ENCODE data around the gene OXCT2. TPM values are rescaled to one million over a fixed set of nuclear protein-coding genes. Genes with fewer than 3 reads are reported as not detected.
"Not testable (repeated sequence)": the region's sequence is repeated elsewhere in the genome, so short reads cannot be mapped to it uniquely, and the experiment has no call there.

Gene OXCT2
- total and polyA plus RNA-seq, 2 donors (not counting 1 experiment from before 2014, with no cell fraction given): 1.0 to 1.9 TPM

- DNase-seq: no peak
- H4K20me1 ChIP-seq (ENCODE audit: control insufficient read depth, insufficient read depth, low read length, poor library complexity, severe bottlenecking): no peaks in the 10 kb centered on the region
- CTCF ChIA-PET: no interaction called here
- ATAC-seq (ENCODE audit: low read depth): no peak
- Mint-ChIP-seq H3K27ac (no peak overlapping the region), H3K9me3 (ENCODE audit: insufficient read depth) (no peaks in the 10 kb centered on the region), H3K4me1 (peaks cover 10% of the 10 kb centered on the region), H3K4me3 (no peak overlapping the region), H3K27me3 (no peaks in the 10 kb centered on the region)
- 20% methylated on average over 4 of the region's 7 CpGs for WGBS (ENCODE audit: insufficient coverage)
- H3K27ac ChIP-seq (ENCODE audit: low read length in 2 of 2): no peak overlapping the region
- peaks cover 0 to 3% (median 0%) of the 10 kb centered on the region in 3 donors for H3K9me3 ChIP-seq (ENCODE audit: control extremely low read depth in 1 of 3, control insufficient read depth in 2 of 3, insufficient read depth in 1 of 3, low read length in 2 of 3)
- H3K79me2 ChIP-seq (ENCODE audit: control insufficient read depth, insufficient read depth, low read length): no peaks in the 10 kb centered on the region
- POLR2A ChIA-PET: no interaction called here
- H3K36me3 ChIP-seq (replicated peaks in 1 of 2; ENCODE audit: control extremely low read depth in 1 of 2, control insufficient read depth in 1 of 2, extremely low read depth in 1 of 2, insufficient read depth in 2 of 2, low read length in 1 of 2): no peaks in the 10 kb centered on the region
- H2AFZ ChIP-seq (ENCODE audit: insufficient read depth, low read depth, low read length, poor library complexity, severe bottlenecking): no peak overlapping the region
- intact Hi-C loops (cut with micrococcal nuclease): no loop called here
- no peak for TF ChIP-seq EZH2 (IDR thresholded peaks at IDR 0.05; ENCODE audit: borderline replicate concordance, insufficient read depth, low read depth, low read length, poor library complexity, severe bottlenecking)
- TF ChIP-seq, protein P1, sequence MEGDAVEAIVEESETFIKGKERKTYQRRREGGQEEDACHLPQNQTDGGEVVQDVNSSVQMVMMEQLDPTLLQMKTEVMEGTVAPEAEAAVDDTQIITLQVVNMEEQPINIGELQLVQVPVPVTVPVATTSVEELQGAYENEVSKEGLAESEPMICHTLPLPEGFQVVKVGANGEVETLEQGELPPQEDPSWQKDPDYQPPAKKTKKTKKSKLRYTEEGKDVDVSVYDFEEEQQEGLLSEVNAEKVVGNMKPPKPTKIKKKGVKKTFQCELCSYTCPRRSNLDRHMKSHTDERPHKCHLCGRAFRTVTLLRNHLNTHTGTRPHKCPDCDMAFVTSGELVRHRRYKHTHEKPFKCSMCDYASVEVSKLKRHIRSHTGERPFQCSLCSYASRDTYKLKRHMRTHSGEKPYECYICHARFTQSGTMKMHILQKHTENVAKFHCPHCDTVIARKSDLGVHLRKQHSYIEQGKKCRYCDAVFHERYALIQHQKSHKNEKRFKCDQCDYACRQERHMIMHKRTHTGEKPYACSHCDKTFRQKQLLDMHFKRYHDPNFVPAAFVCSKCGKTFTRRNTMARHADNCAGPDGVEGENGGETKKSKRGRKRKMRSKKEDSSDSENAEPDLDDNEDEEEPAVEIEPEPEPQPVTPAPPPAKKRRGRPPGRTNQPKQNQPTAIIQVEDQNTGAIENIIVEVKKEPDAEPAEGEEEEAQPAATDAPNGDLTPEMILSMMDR (IDR thresholded peaks at IDR 0.05): no peak
- H3K4me3 ChIP-seq (ENCODE audit: control extremely low read depth in 1 of 5, extremely low read depth in 1 of 5, insufficient read depth in 1 of 5, low read depth in 2 of 5, low read length in 4 of 5): no peak overlapping the region
- peaks cover 0 to 5% of the 10 kb centered on the region in 2 donors for H3K4me1 ChIP-seq (ENCODE audit: control insufficient read depth in 2 of 2, insufficient read depth in 2 of 2, low read length in 2 of 2)
- H3K9ac ChIP-seq (ENCODE audit: low read length): no peak overlapping the region
- H3K27me3 ChIP-seq (replicated peaks in 1 of 4; ENCODE audit: control extremely low read depth in 1 of 4, control insufficient read depth in 3 of 4, insufficient read depth in 4 of 4, low read length in 3 of 4): no peaks in the 10 kb centered on the region
- no peak overlapping the region for H3K4me2 ChIP-seq (replicated peaks; ENCODE audit: low read depth, low read length, poor library complexity, severe bottlenecking)
Measured at GRCh38 chr1:39779137-39779536, 8.0 kb upstream of the OXCT2 start.

DNA sequence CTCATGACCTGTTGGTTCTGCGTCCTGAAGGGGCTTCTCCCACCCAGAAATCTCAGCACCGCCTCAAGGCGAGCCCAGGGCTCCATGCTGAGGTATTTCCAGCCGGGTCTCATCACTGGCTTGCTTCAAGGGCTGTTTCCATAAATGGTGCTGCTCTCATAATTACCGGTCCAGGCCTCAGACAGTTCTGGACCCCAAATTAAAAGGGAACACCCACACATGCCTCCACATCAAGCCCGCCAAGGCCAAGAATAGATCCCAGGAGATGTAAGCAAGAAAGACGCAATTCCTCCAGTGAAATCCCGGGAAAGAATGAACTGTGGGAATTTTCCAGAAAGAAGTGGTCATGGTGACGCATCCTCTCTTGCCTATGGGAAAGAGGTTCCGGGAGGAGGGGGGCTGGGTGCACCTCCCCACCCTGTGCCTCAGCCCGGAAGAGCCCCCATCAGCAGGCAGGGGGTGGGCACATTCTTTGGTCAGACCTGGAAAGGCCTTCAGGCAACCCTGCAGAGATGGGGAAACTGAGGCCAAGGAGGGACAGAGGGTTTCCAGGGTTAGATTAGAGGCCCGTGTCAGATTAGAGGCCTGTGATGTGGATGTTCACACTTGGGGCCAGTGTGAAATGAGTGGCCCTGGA is 7.4 kb upstream of the OXCT2 start:
- H3K9me3 Mint-ChIP-seq (ENCODE audit: insufficient read depth); H3K4me1 ChIP-seq (ENCODE audit: control insufficient read depth in 2 of 2, insufficient read depth in 2 of 2, low read length in 2 of 2); H3K27me3 ChIP-seq (replicated peaks in 1 of 4; ENCODE audit: control extremely low read depth in 1 of 4, control insufficient read depth in 3 of 4, insufficient read depth in 4 of 4, low read length in 3 of 4); H3K4me3 ChIP-seq (ENCODE audit: control extremely low read depth in 1 of 5, extremely low read depth in 1 of 5, insufficient read depth in 1 of 5, low read depth in 2 of 5, low read length in 4 of 5); H3K27me3 Mint-ChIP-seq; H2AFZ ChIP-seq (ENCODE audit: insufficient read depth, low read depth, low read length, poor library complexity, severe bottlenecking); H3K27ac Mint-ChIP-seq; intact Hi-C loops (cut with micrococcal nuclease); H3K4me1 Mint-ChIP-seq; POLR2A ChIA-PET; ATAC-seq (ENCODE audit: low read depth); H3K79me2 ChIP-seq (ENCODE audit: control insufficient read depth, insufficient read depth, low read length); H3K36me3 ChIP-seq (replicated peaks in 1 of 2; ENCODE audit: control extremely low read depth in 1 of 2, control insufficient read depth in 1 of 2, extremely low read depth in 1 of 2, insufficient read depth in 2 of 2, low read length in 1 of 2); H3K4me2 ChIP-seq (replicated peaks; ENCODE audit: low read depth, low read length, poor library complexity, severe bottlenecking); H3K4me3 Mint-ChIP-seq; DNase-seq; H3K9ac ChIP-seq (ENCODE audit: low read length); H4K20me1 ChIP-seq (ENCODE audit: control insufficient read depth, insufficient read depth, low read length, poor library complexity, severe bottlenecking); H3K27ac ChIP-seq (ENCODE audit: low read length in 2 of 2); H3K9me3 ChIP-seq (ENCODE audit: control extremely low read depth in 1 of 3, control insufficient read depth in 2 of 3, insufficient read depth in 1 of 3, low read length in 2 of 3); CTCF ChIA-PET: not testable (repeated sequence)
- WGBS (ENCODE audit: insufficient coverage): 98% methylated on average over 5 of the region's 12 CpGs

GRCh38 chr1:39777896-39778295 is 6.7 kb upstream of the OXCT2 start:
- H3K27me3 ChIP-seq (replicated peaks in 1 of 4; ENCODE audit: control extremely low read depth in 1 of 4, control insufficient read depth in 3 of 4, insufficient read depth in 4 of 4, low read length in 3 of 4); H3K9ac ChIP-seq (ENCODE audit: low read length); H3K9me3 Mint-ChIP-seq (ENCODE audit: insufficient read depth); intact Hi-C loops (cut with micrococcal nuclease); H3K27ac Mint-ChIP-seq; ATAC-seq (ENCODE audit: low read depth); H3K27ac ChIP-seq (ENCODE audit: low read length in 2 of 2); CTCF ChIA-PET; H3K36me3 ChIP-seq (replicated peaks in 1 of 2; ENCODE audit: control extremely low read depth in 1 of 2, control insufficient read depth in 1 of 2, extremely low read depth in 1 of 2, insufficient read depth in 2 of 2, low read length in 1 of 2); H3K79me2 ChIP-seq (ENCODE audit: control insufficient read depth, insufficient read depth, low read length); H3K9me3 ChIP-seq (ENCODE audit: control extremely low read depth in 1 of 3, control insufficient read depth in 2 of 3, insufficient read depth in 1 of 3, low read length in 2 of 3); POLR2A ChIA-PET; DNase-seq; H3K4me3 ChIP-seq (ENCODE audit: control extremely low read depth in 1 of 5, extremely low read depth in 1 of 5, insufficient read depth in 1 of 5, low read depth in 2 of 5, low read length in 4 of 5); H3K4me2 ChIP-seq (replicated peaks; ENCODE audit: low read depth, low read length, poor library complexity, severe bottlenecking); H3K4me1 ChIP-seq (ENCODE audit: control insufficient read depth in 2 of 2, insufficient read depth in 2 of 2, low read length in 2 of 2); H3K4me1 Mint-ChIP-seq; H3K27me3 Mint-ChIP-seq; H4K20me1 ChIP-seq (ENCODE audit: control insufficient read depth, insufficient read depth, low read length, poor library complexity, severe bottlenecking); H2AFZ ChIP-seq (ENCODE audit: insufficient read depth, low read depth, low read length, poor library complexity, severe bottlenecking); H3K4me3 Mint-ChIP-seq: not testable (repeated sequence)
- 99% methylated on average over 11 of the region's 17 CpGs for WGBS (ENCODE audit: insufficient coverage)
